Measurements from ENCODE around the gene PSTPIP1.
A peak's percentile ranks its signal among the peaks of the same experiment; 100 is the strongest.

PSTPIP1 gene

DNA sequence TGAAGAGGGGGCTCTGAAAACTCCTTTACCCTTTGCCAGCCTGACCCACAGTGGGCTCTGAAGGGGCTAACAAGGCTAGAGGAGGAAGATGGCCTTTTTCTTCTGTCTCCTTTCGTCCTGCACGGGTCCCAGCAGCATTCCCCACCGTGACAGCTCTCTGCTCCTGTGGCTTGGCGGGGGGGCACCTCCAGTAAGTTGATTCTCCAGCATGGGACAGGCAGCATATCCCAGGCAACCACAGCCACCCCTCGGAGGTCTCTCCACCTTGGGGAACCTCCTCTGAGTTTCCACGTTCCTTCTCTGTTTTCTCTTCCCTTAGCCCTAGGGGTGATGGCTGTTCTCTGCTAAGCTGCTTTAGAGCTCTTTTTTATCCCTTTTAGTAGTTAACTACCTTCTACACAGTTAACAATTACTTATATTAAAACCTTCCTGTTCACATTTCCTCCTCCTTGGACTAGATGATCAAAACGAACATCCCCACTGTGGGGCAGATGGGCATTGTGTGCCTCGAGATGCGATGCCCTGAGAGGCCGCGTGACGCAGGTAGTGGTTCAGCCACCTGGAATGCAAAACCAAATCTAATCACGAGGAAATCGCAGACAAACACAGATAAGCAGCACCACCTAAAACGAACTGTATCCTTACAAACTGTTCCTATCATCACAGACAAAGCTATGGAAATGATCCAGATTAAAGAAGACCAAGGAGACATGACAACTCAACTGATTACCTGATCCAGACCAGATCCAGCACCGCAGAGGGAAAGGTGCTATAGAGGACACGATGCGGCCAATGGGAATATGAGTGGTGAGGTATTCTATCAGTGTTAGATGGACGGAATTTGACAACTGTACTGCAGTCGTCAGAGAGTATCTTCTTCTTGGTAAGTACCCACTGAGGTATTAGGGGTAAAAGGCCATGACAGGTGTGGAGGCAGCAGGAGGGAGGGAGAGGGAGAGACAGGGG lies 48.3 kb downstream of the PSTPIP1 start:
- Mint-ChIP-seq H3K36me3 (ENCODE audit: insufficient read depth) (peaks cover 37% of the 10 kb centered on the region), H3K4me1 (peaks cover 34% of the 10 kb centered on the region), H3K4me3 (no peak overlapping the region), H3K27me3 (no peaks in the 10 kb centered on the region), H3K27ac (ENCODE audit: low read depth) (peak overlapping the region; percentile 86), H3K9me3 (peaks cover 6% of the 10 kb centered on the region)
- DNase-seq (ENCODE audit: low spot score in 2 of 2): no peak
- ATAC-seq (replicated peaks; ENCODE audit: extremely low read depth, poor library complexity, severe bottlenecking): no peak

DNA sequence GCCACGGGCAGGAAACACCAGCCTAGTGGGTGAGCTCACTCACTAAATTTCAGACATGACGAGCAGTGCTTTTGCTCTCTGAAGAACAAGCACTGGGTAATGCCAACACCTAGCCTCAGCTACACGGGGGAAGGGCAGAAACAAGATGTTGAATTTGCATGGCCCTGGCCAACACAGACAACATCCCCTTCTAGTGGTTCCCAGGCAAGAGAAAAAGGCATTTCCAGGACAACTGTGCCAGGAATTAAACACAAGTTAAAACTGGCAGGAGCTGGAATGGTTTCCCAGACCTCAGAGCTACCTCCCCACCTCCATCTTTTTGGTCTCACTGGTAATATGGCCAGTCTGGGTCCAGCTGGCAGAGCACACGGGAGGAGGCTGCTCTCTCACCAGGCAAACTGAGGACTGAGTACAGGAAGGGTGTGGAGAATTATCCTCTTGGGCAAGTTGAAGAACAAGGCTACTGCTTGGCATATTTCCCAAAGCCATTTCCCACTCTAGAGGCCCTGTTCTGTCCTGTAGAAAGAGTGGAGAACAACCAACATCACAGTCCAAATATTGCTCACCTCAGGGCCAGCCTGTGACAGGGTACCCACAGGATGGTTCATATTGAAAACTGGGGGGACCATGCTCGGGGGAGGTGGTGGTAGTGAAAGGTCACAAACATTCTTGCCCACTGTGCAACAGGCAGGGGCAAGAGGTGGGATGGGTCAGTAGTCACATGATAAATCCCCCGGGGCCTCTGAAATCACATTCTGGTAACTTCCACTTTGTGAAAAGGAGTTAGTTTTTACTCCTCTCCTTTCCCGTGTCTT lies 49.5 kb downstream of the PSTPIP1 start:
- H3K4me3 Mint-ChIP-seq: no peak overlapping the region
- peaks cover 36% of the 10 kb centered on the region for H3K36me3 Mint-ChIP-seq (ENCODE audit: insufficient read depth)
- no peak for DNase-seq (ENCODE audit: low spot score in 2 of 2)
- no peaks in the 10 kb centered on the region for H3K27me3 Mint-ChIP-seq
- H3K9me3 Mint-ChIP-seq: peaks cover 6% of the 10 kb centered on the region
- H3K27ac Mint-ChIP-seq (ENCODE audit: low read depth): no peak overlapping the region
- ATAC-seq (replicated peaks; ENCODE audit: extremely low read depth, poor library complexity, severe bottlenecking): no peak
- H3K4me1 Mint-ChIP-seq: peaks cover 34% of the 10 kb centered on the region

DNA sequence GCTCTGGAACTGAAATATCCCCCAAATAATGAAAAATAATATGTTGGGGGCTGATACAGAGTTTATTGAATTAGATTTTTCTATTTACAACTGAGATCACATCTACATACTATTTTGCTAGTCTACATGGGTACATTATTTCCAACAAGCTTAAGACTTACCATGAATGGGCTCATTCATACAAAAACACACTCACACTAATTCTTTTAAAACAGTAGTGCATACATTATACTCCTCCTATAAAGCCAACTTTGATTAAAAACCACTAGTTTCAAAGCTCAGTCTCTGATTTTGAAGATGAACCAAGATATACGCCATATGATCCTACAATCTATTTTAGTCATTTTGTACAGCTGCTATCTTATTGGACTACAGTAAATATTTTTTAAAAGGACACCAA lies 51.1 kb downstream of the PSTPIP1 start:
- peaks cover 30% of the 10 kb centered on the region for H3K4me1 Mint-ChIP-seq
- H3K9me3 Mint-ChIP-seq: peaks cover 6% of the 10 kb centered on the region
- DNase-seq (ENCODE audit: low spot score in 2 of 2) (no peak), ATAC-seq (replicated peaks; ENCODE audit: extremely low read depth, poor library complexity, severe bottlenecking) (no peak)
- H3K36me3 Mint-ChIP-seq (ENCODE audit: insufficient read depth): peaks cover 27% of the 10 kb centered on the region
- H3K4me3 Mint-ChIP-seq: no peak overlapping the region
- H3K27ac Mint-ChIP-seq (ENCODE audit: low read depth): no peak overlapping the region
- no peaks in the 10 kb centered on the region for H3K27me3 Mint-ChIP-seq

DNA sequence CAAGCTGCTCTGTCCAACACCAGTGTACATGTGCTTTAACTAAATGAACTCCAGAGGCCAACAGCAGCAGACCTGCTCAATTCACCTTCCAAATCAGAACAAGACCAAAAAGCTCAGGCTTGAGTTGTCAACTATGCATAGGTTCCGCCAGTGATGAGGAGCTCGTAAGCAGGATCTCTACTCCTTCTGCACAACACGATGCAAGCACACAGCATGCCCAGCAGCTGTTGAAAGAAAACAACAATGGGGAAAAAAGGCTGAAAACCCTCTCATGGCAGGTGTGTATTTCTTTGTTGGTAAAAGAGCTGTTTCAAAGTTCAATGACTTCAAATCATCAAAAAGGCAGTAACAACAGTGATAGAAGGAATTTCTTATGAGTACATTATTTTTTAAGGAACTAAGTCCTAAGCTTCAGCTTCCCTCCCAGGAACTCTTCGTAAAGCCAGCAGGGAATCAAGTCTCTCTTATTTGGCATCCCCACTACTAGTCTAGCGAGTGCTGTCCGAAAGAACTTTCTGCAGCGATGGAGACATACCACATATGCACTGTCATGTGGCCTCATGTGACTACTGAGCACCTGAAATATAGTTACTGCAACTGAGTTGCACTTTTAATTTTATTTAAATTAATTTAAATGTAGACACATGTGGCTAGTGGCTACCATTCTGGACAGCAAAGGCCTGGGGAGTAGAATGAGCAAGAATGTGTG lies 51.9 kb downstream of the PSTPIP1 start:
- H3K9me3 Mint-ChIP-seq: peaks cover 2% of the 10 kb centered on the region
- H3K4me1 Mint-ChIP-seq: peaks cover 25% of the 10 kb centered on the region
- ATAC-seq (replicated peaks; ENCODE audit: extremely low read depth, poor library complexity, severe bottlenecking): no peak
- H3K4me3 Mint-ChIP-seq: no peak overlapping the region
- no peak overlapping the region for H3K27ac Mint-ChIP-seq (ENCODE audit: low read depth)
- peaks cover 27% of the 10 kb centered on the region for H3K36me3 Mint-ChIP-seq (ENCODE audit: insufficient read depth)
- H3K27me3 Mint-ChIP-seq: no peaks in the 10 kb centered on the region
- no peak for DNase-seq (ENCODE audit: low spot score in 2 of 2)

DNA sequence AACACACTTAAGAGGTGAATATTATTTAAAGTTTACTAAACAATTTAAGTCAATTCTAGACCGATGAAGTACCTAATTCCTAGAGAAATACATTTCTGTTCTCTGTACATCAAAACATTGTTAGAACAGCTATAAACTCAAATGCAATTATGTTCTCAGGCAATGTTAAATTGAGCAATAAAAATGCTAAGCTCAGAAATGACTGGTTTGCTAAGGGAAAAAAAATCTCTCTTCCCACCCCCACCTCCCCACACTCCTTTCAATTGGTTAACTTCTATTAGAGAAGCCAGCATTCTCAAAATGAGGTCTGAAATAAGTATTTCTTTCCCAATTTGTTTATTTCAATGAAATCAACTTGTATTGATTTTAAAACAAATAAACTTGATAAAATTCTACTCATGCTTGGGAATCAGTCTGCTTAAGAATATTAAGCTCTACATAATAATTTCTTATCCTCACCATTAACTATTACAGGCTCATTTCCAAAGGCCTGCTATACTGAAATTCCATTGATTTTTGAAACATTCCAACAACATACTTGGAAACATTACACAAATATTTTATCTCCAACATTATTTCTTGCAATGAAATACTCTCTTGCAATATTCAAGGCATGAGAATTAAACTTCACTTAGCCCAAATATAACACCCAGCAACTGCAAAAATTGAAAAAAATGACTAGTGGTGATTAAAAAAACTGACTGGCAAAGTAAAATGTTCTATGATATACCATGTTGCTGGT lies 53.4 kb downstream of the PSTPIP1 start:
- ATAC-seq (replicated peaks; ENCODE audit: extremely low read depth, poor library complexity, severe bottlenecking) (no peak), DNase-seq (ENCODE audit: low spot score in 2 of 2) (no peak)
- Mint-ChIP-seq H3K4me3 (no peak overlapping the region), H3K27ac (ENCODE audit: low read depth) (no peak overlapping the region), H3K4me1 (peaks cover 10% of the 10 kb centered on the region), H3K27me3 (no peaks in the 10 kb centered on the region), H3K9me3 (no peaks in the 10 kb centered on the region), H3K36me3 (ENCODE audit: insufficient read depth) (peaks cover 23% of the 10 kb centered on the region)

DNA sequence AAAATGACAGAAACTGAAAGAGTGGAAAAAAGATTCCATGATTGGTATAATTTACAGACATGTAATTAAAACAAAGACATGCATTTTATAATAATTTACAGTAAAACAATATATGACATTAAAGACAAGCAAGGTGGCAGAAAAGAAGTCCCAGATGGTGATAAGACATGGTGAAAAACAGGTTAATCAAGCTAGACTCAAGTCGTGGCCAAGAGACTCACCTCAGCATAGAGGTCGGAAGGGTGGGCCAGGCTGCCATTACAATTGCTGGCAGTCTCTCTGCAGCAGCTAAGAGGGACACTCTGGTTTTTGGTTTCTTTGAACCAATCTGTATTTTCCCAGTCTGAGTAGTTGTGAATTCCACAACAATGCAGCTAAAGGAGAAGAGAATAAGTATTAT lies 57.6 kb downstream of the PSTPIP1 start:
- Mint-ChIP-seq H3K4me3 (no peak overlapping the region), H3K36me3 (ENCODE audit: insufficient read depth) (peaks cover 15% of the 10 kb centered on the region), H3K9me3 (no peaks in the 10 kb centered on the region), H3K4me1 (peaks cover 1% of the 10 kb centered on the region), H3K27ac (ENCODE audit: low read depth) (no peak overlapping the region), H3K27me3 (no peaks in the 10 kb centered on the region)
- ATAC-seq (replicated peaks; ENCODE audit: extremely low read depth, poor library complexity, severe bottlenecking): no peak
- no peak for DNase-seq (ENCODE audit: low spot score in 2 of 2)

DNA sequence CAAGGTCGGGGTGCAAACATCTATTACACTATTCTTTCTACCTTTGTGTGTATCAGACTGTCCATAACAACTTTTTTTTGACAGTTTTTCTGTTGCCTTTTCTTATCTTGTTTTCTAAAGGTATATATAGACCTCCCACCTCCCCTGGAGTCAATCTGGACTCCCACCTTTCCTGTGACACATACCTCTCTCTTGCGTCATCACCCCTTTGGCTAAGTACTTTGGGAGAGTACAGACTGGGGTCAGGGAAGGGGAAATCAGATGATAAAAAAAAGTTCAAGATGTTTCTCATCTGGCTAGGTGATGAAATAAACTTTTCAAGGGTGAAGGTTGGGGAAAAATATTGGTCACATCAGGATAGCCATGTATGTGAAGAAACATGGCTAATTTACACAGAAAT lies 58.8 kb downstream of the PSTPIP1 start:
- Mint-ChIP-seq H3K27me3 (no peaks in the 10 kb centered on the region), H3K4me1 (peaks cover 13% of the 10 kb centered on the region), H3K9me3 (no peaks in the 10 kb centered on the region), H3K36me3 (ENCODE audit: insufficient read depth) (peaks cover 13% of the 10 kb centered on the region), H3K4me3 (no peak overlapping the region), H3K27ac (ENCODE audit: low read depth) (no peak overlapping the region)
- DNase-seq (ENCODE audit: low spot score in 2 of 2) (no peak), ATAC-seq (replicated peaks; ENCODE audit: extremely low read depth, poor library complexity, severe bottlenecking) (no peak)

DNA sequence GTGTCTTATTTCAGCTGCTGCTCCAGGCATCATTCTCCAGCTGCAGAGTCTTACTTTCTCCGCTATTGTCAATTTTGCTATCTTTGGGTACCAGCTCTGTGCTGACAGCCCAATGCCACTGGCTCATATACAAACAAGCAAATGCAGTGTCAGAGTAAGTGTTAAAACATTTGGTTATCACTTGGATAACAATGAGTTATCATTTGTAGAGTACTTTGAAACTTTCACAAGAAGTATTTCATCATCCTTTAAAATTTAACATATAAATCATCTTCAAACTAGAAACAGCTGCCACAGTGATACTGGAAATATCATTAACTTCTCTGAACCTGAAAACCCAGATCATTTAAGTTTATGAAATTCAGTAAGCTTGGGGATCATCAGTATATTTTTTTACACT lies 62.1 kb downstream of the PSTPIP1 start:
- DNase-seq (ENCODE audit: low spot score in 2 of 2) (no peak), ATAC-seq (replicated peaks; ENCODE audit: extremely low read depth, poor library complexity, severe bottlenecking) (no peak)
- Mint-ChIP-seq H3K27ac (ENCODE audit: low read depth) (no peak overlapping the region), H3K36me3 (ENCODE audit: insufficient read depth) (peaks cover 13% of the 10 kb centered on the region), H3K4me1 (peaks cover 14% of the 10 kb centered on the region), H3K9me3 (no peaks in the 10 kb centered on the region), H3K4me3 (no peak overlapping the region), H3K27me3 (no peaks in the 10 kb centered on the region)

DNA sequence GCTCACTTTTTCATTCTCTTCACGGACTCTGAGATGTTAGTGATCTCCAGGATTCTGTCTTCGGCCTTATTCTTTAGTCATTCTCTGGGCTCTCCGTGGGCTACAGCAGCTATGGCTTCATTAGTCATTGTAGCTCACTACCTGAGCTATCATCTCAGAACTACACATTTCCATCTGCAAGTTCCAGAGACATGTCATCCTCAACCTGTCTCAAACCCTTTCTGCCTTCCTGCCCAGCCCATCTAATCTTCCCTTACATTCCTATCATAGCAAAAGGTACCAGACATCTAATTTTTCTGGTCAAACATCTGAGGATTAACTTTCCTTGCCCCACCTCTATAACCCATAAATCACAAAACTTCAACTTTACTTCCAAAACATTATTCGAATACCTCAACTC lies 62.8 kb downstream of the PSTPIP1 start:
- ATAC-seq (replicated peaks; ENCODE audit: extremely low read depth, poor library complexity, severe bottlenecking) (no peak), DNase-seq (ENCODE audit: low spot score in 2 of 2) (no peak)
- H3K36me3 Mint-ChIP-seq (ENCODE audit: insufficient read depth): peaks cover 10% of the 10 kb centered on the region
- no peaks in the 10 kb centered on the region for H3K9me3 Mint-ChIP-seq
- H3K27me3 Mint-ChIP-seq: no peaks in the 10 kb centered on the region
- peaks cover 14% of the 10 kb centered on the region for H3K4me1 Mint-ChIP-seq
- H3K27ac Mint-ChIP-seq (ENCODE audit: low read depth): peak overlapping the region; percentile 2
- H3K4me3 Mint-ChIP-seq: no peak overlapping the region

DNA sequence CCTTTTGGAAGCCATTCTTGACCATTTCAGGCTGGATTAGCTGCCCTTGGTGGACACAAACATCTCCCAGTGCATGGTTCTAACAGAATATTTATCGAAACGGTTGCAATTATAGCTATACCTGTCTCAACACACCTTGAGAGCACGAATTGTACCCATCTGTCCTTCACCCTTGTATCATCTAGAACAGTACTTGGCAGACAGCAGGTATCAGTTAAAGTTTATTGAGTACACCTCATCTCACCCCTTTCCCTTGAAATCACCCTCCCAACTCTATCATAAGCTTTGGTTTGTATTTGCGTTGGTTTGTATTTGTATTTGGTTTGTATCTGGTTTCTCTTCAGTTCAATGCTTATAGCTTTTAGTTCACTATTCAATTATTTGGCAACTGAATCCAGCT lies 63.5 kb downstream of the PSTPIP1 start:
- Mint-ChIP-seq H3K4me3 (no peak overlapping the region), H3K27me3 (no peaks in the 10 kb centered on the region), H3K4me1 (peaks cover 14% of the 10 kb centered on the region), H3K36me3 (ENCODE audit: insufficient read depth) (peaks cover 10% of the 10 kb centered on the region), H3K9me3 (no peaks in the 10 kb centered on the region), H3K27ac (ENCODE audit: low read depth) (no peak overlapping the region)
- ATAC-seq (replicated peaks; ENCODE audit: extremely low read depth, poor library complexity, severe bottlenecking) (no peak), DNase-seq (ENCODE audit: low spot score in 2 of 2) (no peak)

DNA sequence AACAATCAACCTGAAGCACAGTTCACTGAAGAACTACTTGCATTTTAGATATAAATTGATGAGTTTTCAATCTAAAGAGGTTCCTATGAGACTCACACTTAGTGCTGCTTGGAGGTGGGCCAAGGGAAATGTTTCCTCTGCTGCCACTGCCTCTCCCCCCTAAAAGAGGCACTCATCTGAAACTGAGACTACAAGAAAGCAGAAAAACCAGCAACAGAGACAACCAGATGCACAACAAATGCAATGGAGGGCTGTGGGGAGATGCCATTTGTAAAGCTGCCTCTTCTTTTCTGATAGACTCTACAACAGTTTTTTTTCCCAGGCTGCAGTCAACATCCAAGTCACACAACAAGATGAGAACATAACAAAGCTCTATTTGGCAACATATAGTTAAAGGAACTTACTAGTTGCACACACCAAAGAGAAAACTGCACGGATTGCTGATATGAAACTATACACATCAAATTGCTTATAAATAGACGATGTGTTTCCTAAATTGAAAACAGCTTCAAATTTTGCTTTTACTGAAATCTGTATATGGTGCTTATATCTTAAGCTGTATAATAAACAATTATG lies 64.9 kb downstream of the PSTPIP1 start:
- peaks cover 14% of the 10 kb centered on the region for H3K4me1 Mint-ChIP-seq
- H3K27ac Mint-ChIP-seq (ENCODE audit: low read depth): no peak overlapping the region
- ATAC-seq (replicated peaks; ENCODE audit: extremely low read depth, poor library complexity, severe bottlenecking) (no peak), DNase-seq (ENCODE audit: low spot score in 2 of 2) (no peak)
- H3K9me3 Mint-ChIP-seq: no peaks in the 10 kb centered on the region
- H3K27me3 Mint-ChIP-seq: no peaks in the 10 kb centered on the region
- peaks cover 10% of the 10 kb centered on the region for H3K36me3 Mint-ChIP-seq (ENCODE audit: insufficient read depth)
- no peak overlapping the region for H3K4me3 Mint-ChIP-seq

DNA sequence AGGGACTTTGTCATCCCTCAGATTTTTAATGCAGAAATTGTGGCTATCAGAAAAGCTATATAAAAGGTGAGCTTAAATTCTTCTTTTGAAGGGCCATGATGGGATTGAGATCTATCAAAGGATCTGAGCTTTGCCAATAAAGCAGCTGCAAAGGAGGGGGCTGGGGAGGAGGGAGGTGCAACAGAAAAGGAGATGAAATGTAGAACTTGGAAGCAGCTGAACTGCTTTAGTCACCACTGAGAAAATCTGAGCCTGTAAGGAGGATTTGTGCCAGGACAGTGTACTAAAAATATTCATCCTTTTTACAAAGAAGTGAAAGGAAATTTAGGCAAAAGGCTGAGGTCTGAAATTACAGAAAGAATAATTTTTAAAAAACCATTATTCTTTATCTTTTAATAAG lies 65.6 kb downstream of the PSTPIP1 start:
- no peaks in the 10 kb centered on the region for H3K9me3 Mint-ChIP-seq

More for the DNA sequence above, 65.6 kb downstream of the PSTPIP1 start:
- Mint-ChIP-seq H3K4me1 (peaks cover 14% of the 10 kb centered on the region), H3K27me3 (no peaks in the 10 kb centered on the region), H3K36me3 (ENCODE audit: insufficient read depth) (peaks cover 10% of the 10 kb centered on the region), H3K27ac (ENCODE audit: low read depth) (no peak overlapping the region), H3K4me3 (no peak overlapping the region)
- ATAC-seq (replicated peaks; ENCODE audit: extremely low read depth, poor library complexity, severe bottlenecking) (no peak), DNase-seq (ENCODE audit: low spot score in 2 of 2) (no peak)

Measured in central memory CD8-positive, alpha-beta T cell (primary cell).